GM19099 (cell line): ENCODE results near the gene XIRP2.

ENCODE experiments used
- POLR2A ChIP-seq: IDR thresholded peaks from 3 replicates; pipeline ENCODE4 v1.6.1; 2011; ENCODE audit warnings: low read depth; ENCODE audit not compliant: insufficient read length; ENCODE audit errors: extremely low read depth

XIRP2 gene

DNA sequence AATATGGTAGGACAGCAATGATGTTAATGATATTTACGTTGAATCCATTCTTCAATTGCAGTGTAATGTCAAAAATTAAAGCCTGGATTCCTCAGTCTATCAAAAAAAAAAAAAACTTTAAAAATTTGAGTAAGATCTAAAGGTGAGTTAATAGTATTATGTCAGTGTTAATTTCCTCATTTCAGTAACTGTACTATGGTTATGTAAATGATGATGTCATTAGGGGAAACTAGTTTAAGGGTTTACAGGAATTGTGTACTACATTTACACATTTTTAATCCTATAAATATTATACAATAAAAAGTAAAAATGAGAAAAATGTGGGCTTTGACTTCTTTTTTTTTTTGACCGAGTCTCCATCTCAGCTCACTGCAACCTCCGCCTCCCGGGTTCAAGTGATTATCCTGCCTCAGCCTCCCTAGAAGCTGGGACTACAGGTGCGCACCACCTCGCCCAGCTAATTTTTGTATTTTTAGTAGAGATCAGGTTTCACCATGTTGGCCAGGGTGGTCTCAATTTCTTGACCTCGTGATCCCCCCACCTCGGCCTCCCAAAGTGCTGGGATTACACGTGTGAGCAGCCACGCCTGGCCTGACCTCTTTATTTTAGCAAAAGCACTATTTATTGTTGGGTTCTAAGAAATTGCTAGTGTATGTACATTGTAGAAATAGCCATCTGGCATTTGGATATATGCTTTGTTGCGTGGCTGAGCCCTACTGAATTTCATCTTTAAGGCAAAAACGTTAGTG lies 106.5 kb downstream of the XIRP2 start:
- TF ChIP-seq POLR2A = no peak

DNA sequence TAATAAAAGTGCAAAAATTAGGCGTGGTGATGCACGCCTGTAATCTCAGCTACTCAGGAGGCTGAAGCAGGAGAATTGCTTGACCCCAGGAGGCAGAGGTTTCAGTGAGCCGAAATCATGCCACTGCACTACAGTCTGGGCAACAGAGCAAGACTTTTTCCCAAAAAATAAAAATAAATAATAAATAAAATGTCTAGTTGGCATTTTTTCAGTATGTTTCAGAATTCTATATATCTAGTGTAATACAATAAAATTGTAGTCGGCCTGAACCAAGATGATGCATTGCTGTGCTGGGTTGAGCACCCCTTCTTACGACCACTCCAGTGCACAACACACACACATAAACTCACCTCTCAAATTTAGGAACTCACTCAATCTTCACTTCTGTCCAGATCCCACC lies 108.2 kb downstream of the XIRP2 start:
- no peak for TF ChIP-seq POLR2A

DNA sequence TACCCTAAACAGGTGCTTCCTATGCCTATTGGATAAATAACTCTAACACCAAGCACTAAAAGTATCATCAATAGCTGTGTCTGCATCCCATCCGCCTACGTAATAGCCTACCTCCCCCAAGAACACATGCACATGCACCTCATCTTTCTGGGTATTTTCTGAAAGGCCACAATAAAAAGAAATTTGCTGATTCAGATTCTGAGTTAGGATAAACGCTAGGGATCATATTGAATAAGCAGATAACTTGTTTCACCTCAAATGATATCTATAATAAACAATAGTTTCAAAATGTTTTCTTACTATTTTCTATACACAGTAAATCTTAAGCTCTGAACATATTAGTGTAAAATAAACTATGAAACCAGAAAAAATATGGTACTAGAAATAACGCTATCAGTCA lies 112.9 kb downstream of the XIRP2 start:
- no peak for TF ChIP-seq POLR2A

DNA sequence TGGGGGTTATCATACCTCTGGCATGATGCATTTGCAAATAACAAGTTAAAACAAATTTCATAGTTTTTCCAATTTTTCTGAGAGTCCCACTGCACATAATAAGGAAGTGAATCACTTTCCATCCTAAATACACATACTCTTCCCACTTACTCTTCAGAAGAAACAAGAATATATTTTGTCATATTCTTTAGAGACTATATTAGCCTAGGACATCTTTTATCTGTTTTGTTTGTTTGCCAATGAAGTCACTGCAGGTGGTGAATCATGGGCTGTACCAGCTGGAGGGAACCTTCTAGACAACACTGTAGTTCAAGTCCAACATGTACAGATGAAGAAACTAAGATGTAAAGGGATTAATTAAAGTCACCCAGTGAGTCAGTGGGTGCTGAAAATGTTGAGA lies 116.8 kb downstream of the XIRP2 start:
- TF ChIP-seq POLR2A = no peak

DNA sequence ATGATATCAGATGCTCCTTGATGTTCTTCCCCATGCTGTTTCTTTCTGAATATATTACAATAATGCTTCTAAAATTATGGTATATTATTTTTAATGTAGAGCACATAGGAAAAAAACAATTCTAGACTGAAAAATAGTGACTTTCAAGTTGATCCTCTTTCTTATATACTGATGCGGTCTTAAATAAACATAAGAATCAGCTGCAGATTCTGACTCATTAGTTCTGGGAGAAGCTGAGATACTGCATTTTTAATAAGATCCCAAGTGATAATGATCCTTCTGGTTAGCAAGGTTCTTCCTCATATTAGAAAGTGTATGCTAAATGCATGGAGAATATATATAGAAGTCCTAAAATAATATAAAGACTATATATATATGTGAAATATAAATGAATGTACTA lies 124.9 kb downstream of the XIRP2 start:
- TF ChIP-seq POLR2A = no peak

DNA sequence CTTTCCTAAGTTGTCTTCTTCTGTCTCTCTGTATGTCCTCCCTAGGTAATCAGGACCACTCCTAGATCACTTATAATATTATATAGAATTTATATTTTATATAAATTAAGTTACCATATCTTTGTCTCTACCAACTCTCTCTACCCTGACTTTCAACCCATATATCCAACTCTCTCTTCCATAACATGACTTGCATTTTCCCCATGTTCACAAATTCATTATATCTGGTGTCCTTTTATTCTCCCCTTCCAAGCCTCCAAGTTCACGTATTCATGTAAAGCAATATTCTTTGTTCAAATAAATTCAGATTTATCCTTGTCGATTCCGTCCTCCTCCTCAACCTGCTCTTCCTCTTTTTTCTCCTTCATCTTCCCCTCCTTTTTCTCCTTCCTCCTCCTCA lies 127.5 kb downstream of the XIRP2 start:
- TF ChIP-seq POLR2A = no peak

DNA sequence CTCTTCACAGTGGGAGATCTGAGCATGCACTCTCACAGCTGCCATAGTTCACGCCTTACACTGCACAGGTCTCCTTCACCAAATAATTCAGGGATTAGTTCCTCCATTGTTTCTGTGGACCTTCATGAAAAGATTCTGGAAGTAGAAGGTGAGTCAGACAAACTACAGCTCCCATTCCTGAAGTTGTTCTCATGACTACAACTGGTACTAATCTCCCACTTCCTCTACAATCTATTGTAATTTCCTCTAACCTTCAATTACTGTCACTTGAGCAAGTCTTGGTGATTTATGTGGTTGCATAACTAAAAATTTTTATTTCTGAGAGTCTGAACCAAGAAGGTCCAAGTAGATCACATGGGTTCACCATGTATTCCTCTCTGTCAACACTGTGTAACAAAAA lies 128.7 kb downstream of the XIRP2 start:
- no peak for TF ChIP-seq POLR2A

DNA sequence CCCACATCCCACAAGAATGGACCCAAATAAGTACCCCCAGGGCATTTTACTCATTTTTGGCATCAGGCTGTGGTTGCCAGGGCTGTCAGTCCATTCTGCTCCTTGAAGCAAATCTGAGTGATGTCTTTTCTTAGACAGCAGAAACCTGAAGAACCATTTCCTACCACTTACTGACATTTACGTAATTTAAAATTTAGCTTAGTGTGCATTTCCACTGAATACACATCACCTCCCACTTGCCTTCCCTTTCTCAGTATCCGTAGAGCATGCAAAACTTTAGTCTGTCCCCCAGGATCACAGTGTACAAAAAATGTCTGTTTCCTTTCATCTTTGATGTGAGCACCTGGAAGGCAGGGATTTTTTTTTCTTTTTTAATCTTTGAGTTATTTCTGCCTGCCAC lies 130.3 kb downstream of the XIRP2 start:
- no peak for TF ChIP-seq POLR2A

DNA sequence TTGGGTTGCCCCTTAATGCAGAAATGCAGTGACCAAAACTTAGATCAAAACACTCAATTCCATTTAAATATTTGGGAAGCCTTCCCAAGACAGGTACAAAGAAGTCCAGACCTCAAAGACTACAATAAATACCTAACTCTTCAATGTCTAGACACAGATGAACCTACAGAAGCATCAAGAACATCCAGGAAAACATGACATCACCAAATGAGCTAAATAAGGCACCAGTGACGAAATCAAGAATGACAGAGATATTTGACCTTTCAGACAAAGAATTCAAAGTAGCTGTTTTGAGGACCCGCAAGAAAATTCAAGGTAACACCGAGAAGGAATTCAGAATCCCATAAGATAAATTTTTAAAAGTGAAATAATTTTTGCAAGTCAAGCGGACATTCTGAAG lies 140.2 kb downstream of the XIRP2 start:
- no peak for TF ChIP-seq POLR2A

DNA sequence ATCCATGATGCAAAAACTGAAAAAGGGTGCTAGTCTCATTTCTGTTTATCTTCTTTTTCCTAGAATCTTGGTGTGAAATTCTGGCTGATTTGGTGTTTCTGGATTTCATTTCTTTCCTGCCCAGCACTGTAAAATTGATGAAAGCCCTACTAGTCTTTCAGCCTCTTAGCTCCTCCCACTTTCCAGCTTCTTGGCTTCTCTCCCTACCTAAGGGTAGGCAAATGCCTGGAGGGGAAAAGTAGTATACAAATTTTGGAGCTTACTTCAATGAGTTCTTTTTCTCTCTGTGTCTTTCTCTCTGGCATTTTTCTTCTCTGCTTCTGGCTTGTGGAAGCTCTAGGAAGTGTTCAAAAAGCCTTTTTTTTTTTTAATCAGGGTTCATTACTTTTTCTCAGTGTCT lies 160.5 kb downstream of the XIRP2 start:
- no peak for TF ChIP-seq POLR2A

DNA sequence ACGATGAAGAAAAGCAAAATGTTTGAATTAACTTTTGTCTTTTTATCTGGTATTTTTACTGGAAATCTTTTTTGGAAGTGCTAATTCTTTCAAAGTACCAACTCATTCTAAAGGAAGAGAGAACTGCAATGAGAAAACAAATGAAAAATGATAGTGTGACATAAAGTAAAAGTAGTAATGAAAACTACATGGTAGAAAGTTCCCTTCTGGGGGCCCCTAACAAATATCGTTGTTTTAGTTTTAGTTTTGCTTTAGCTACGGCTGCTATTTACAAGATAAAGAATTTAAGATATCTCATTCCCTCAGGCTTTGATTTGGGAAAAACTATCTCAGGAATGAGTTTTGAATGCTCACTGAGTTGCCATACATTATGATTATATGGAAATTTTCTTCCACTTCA lies 161.4 kb downstream of the XIRP2 start:
- TF ChIP-seq POLR2A = no peak

DNA sequence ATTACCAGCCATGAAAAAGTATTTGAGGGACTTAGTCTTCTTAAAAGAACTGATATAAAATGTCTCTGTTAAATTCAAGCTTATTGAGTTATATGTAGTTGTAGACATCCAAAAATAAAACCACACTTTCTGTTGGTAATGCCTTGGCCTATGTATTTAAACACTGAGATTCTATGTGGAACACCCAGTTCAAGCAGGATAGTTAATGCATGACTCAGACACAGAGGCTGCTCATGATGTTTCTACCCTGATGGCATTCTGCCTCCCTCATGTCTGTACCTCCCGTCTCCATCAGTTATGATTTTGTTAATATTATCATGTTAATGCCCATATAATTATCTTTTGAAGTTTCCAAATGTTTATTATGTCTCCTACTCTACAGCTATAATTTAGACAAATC lies 164.5 kb downstream of the XIRP2 start:
- no peak for TF ChIP-seq POLR2A

DNA sequence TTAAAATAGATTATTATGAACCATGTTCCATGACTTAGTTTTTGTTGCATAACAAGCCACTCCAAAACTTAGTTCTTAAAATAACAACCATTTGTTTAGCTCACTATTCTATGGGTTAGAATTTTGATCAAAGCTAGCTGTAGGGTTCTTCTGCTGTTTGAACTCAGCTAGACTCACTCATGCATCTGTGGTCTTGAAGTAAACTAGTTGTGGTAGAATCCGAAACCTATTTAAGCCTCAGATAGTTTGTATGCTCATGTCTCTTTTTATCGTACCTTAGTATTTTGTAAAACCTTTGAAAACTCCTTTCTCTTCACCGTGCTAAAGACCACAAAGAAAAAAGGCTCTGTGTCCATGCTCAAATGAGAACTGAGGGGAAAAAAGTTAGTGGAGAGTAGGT lies 166.6 kb downstream of the XIRP2 start:
- TF ChIP-seq POLR2A = no peak

DNA sequence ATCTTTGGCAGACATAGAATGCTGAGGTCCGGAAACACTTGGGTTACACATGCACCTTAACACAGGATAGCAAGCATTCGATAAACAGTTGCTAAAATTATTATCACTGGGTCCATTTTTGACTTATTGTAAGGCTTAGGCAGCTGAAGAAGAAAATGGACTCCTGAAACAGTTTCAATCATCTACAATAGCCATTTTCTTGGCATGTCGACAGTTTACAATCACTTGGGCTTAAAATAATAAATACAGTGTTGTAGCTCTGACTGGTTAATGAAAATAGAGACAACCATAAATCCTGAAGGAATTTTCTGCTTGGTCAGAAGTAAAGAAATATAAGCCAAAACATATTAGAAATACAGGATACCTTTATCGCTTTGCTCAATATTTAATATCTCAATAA lies 169.2 kb downstream of the XIRP2 start:
- no peak for TF ChIP-seq POLR2A

DNA sequence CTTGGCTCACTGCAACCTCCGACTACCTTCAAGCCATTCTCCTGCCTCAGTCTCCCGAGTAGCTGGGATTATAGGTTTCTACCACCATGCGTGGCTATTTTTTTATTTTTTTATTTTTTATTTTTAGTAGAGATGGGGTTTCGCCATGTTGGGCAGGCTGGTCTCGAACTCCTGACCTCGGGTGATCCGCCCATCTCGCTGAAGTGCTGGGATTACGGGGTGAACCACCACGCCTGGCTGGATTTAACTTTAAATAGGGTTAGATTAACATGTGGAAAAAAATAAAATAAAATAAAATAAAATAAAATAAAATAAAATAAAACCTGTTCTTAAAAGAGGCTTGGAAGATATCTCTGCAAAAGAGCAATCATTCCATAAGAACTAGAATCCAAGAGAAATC lies 170.9 kb downstream of the XIRP2 start:
- TF ChIP-seq POLR2A = no peak

DNA sequence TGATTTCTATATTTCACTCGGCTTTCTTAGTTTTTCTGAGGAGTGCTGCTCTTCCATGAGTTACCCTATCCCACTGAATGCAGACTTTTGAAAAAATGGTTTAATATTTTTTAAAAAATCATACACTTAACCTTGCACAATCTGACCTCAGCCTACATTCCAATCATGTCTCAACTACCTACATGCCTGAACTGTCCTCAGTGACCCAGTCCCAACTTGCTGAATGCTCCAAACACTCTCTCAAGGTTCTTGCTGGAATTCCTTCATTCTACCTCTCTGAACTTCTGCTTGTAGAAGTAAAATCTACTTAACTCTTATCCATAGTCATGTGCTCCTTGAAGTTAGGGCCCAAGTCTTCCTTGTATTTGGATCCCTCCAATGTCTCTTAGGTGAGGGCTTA lies 181.6 kb downstream of the XIRP2 start:
- TF ChIP-seq POLR2A = no peak

DNA sequence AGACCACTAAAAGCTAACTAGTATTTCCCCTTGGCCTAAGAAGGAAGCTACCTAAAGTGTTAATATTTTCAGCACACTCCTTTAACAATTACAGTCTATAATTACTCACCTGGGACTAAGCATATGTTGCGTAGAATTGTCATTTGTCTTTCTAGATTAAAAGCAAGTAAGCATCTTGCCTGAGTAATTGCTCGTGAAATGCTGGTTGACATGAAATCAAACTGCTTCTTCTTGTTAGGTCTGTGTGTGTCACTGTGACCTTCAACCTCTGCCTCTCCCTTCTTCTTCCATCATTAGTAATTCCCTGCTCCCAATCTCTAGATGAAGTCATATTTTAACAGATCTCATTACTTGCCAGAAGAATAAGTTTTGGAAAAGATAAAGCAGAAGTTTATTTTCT lies 212.2 kb downstream of the XIRP2 start:
- no peak for TF ChIP-seq POLR2A

DNA sequence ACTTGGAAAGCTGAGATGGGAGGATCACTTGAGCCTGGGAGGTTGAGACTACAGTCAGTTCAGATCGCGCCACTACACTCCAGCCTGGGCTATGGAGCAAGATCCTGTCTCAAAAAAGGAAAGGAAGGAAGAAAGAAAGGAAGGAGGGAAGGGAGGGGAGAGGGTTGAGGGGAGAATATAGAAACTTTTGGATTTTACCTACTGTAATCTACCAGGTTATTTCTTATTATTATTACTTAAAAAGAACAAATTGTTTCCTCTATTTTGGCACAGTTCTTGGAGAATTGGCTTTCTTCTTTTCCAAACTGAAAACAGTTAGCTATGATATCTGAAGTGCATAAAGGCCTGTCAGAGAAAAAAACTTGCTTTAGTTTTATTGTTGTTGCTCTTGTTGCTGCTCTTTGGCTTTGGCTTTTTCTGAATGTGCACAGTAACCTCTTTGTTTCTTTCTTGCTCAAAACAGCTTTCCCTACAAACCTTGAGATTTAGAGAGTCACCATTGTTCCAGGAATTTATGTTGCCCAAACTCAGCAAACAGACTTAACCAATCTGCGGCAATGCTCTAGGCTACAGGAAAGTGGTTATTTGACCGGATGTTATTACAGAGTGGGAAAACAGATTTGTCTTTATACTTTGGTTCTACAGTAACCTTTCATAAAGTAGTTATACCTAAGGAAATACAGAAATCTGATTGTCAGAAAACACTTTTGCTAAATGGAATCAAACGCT lies 214.9 kb downstream of the XIRP2 start:
- no peak for TF ChIP-seq POLR2A

DNA sequence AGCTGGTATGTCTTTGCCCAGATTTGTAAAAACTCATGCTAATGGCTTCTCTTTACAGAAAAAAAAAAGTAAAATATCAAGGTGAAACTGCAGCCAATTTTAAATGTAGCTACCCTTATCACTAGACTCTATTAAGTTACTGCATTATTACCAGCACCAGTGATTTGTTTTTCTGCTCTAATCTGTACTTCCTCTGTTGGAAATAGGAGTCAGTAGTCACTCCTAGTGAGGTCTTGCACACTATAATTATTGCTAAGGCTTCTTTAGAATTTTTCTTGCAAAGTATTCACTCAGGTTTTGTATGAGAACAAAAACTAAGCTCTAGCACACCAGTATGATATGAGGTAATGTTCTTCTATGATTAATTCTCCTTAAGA lies 215.5 kb downstream of the XIRP2 start:
- TF ChIP-seq POLR2A = no peak
